Activated T-cell treated with anti-CD3 and anti-CD28 coated beads, Interleukin-2, amount 50 U/mL, for 48 hours (primary cell): ENCODE measurements around the gene PCDHB12.
"Not testable (repeated sequence)": the region's sequence is repeated elsewhere in the genome, so short reads cannot be mapped to it uniquely, and the experiment has no call there.

Experiments used
- DNase-seq, 2 experiments: peaks; one replicate each; pipeline ENCODE4 v3.0.0-alpha.2; 2020

PCDHB12 gene

DNA sequence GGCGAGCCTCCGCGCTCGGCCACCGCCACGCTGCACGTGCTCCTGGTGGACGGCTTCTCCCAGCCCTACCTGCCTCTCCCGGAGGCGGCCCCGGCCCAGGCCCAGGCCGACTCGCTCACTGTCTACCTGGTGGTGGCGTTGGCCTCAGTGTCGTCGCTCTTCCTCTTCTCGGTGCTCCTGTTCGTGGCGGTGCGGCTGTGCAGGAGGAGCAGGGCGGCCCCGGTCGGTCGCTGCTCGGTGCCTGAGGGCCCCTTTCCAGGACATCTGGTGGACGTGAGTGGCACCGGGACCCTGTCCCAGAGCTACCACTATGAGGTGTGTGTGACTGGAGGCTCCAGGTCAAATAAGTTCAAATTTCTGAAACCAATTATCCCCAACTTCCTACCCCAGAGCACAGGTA lies 2.3 kb downstream of the PCDHB12 start:
- not testable (repeated sequence) for DNase-seq

DNA sequence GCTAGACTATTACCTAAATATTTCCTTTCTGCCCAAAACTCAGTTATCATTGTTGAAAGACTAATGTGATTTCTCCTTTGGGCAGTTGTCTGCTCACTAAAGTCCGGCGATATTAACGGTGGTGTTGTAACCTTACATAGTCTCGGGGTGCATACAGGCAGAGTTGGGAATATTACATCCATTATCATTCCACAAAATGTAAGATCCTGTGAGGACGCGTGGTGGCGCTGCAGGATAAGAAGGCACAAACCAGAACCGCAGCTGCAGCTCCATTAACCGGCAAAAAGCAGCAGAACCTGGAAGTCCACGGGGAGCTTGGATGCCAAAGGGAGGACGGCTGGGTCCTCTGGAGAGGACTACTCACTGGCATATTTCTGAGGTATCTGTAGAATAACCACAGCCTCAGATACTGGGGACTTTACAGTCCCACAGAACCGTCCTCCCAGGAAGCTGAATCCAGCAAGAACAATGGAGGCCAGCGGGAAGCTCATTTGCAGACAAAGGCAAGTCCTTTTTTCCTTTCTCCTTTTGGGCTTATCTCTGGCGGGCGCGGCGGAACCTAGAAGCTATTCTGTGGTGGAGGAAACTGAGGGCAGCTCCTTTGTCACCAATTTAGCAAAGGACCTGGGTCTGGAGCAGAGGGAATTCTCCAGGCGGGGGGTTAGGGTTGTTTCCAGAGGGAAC lies 5.3 kb downstream of the PCDHB12 start, which contains the start of gene PCDHB13:
Gene PCDHB13, plus strand, starts transcription at position 264 of the 684 bp plus-strand sequence. Its CDS starts 205 bp downstream, at position 469.
- peak in 1 of 2 experiments; percentile 28 for DNase-seq

DNA sequence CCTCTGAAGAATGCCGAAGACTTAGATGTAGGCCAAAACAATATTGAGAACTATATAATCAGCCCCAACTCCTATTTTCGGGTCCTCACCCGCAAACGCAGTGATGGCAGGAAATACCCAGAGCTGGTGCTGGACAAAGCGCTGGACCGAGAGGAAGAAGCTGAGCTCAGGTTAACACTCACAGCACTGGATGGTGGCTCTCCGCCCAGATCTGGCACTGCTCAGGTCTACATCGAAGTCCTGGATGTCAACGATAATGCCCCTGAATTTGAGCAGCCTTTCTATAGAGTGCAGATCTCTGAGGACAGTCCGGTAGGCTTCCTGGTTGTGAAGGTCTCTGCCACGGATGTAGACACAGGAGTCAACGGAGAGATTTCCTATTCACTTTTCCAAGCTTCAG lies 6.1 kb downstream of the PCDHB12 start:
- DNase-seq: not testable (repeated sequence)

DNA sequence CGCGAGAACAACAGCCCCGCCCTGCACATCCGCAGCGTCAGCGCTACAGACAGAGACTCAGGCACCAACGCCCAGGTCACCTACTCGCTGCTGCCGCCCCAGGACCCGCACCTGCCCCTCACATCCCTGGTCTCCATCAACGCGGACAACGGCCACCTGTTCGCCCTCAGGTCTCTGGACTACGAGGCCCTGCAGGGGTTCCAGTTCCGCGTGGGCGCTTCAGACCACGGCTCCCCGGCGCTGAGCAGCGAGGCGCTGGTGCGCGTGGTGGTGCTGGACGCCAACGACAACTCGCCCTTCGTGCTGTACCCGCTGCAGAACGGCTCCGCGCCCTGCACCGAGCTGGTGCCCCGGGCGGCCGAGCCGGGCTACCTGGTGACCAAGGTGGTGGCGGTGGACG lies 7.0 kb downstream of the PCDHB12 start:
- not testable (repeated sequence) for DNase-seq

DNA sequence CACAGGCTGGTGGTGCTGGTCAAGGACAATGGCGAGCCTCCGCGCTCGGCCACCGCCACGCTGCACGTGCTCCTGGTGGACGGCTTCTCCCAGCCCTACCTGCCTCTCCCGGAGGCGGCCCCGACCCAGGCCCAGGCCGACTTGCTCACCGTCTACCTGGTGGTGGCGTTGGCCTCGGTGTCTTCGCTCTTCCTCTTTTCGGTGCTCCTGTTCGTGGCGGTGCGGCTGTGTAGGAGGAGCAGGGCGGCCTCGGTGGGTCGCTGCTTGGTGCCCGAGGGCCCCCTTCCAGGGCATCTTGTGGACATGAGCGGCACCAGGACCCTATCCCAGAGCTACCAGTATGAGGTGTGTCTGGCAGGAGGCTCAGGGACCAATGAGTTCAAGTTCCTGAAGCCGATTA lies 7.5 kb downstream of the PCDHB12 start:
- DNase-seq: not testable (repeated sequence)

DNA sequence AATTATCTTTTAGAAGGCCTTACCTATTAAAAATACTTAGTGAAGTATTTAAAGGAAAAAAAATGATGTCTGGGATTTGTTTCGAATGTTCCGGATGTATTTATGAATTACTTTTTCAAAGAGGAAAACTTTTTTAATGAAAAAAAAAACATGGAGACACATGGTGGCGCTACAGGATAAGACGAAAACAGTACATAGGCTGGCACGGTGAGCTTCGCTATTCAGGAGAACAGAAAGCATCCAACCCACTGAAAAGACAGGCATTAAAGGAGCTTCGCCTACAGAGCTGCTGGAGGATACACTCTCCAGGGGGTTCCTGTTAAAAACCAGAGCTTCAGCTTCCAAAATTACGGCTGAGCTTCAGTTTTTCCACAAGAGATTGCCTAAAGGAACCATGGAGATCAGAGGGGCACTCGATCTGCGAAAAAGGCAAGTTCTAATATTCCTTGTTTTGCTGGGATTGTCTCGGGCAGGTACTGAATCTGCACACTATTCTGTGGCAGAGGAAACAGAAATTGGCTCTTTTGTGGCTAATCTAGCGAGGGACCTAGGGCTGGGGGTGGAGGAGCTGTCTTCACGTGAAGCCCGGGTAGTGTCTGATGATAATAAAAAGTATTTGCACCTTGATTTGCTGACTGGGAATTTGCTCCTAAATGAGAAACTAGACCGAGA lies 14.7 kb downstream of the PCDHB12 start, which contains the start of gene PCDHB14:
Gene PCDHB14, plus strand, starts transcription at position 232 of the 672 bp plus-strand sequence. Its CDS starts 163 bp downstream, at position 395.
- no peak for DNase-seq

DNA sequence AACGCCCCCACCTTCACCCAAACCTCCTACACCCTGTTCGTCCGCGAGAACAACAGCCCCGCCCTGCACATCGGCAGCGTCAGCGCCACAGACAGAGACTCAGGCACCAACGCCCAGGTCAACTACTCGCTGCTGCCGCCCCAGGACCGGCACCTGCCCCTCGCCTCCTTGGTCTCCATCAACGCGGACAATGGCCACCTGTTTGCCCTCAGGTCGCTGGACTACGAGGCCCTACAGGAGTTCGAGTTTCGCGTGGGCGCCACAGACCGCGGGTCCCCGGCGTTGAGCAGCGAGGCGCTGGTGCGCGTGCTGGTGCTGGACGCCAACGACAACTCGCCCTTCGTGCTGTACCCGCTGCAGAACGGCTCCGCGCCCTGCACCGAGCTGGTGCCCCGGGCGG lies 16.3 kb downstream of the PCDHB12 start:
- not testable (repeated sequence) for DNase-seq

DNA sequence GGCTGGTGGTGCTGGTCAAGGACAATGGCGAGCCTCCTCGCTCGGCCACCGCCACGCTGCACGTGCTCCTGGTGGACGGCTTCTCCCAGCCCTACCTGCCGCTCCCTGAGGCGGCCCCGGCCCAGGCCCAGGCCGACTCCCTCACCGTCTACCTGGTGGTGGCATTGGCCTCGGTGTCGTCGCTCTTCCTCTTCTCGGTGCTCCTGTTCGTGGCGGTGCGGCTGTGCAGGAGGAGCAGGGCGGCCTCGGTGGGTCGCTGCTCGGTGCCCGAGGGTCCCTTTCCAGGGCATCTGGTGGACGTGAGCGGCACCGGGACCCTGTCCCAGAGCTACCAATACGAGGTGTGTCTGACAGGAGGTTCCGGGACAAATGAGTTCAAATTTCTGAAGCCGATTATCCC lies 16.9 kb downstream of the PCDHB12 start:
- not testable (repeated sequence) for DNase-seq

DNA sequence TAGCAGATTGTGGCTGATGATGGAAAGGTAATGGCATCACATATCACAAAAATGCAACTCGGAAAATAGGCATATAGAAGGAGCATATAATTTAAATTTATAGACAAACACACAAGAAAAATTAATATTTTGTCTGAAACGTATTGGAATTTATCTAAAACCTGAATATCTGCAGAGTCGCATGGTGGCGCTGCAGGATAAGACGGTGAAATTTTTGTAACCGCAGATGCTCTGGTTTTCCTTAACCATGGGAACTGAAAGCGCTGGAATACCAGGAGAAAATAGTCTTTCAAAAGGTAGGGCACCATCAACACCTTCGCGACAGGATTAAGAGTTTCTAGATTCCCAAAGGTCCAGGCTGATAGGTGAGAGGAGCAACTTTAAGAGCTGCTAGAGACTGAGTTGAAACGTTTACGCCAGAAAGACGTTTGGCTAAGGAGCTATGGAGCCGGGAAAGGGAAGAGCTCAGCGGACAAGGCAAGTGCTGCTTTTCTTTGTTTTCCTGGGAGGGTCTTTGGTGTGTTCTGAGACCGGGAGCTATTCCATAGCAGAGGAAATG lies 25.7 kb downstream of the PCDHB12 start:
- no peak for DNase-seq

DNA sequence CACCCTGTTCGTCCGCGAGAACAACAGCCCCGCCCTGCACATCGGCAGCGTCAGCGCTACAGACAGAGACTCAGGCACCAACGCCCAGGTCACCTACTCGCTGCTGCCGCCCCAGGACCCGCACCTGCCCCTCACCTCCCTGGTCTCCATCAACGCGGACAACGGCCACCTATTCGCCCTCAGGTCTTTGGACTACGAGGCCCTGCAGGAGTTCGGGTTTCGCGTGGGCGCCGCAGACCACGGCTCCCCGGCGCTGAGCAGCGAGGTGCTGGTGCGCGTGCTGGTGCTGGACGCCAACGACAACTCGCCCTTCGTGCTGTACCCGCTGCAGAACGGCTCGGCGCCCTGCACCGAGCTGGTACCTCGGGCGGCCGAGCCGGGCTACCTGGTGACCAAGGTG lies 27.4 kb downstream of the PCDHB12 start:
- DNase-seq: not testable (repeated sequence)

DNA sequence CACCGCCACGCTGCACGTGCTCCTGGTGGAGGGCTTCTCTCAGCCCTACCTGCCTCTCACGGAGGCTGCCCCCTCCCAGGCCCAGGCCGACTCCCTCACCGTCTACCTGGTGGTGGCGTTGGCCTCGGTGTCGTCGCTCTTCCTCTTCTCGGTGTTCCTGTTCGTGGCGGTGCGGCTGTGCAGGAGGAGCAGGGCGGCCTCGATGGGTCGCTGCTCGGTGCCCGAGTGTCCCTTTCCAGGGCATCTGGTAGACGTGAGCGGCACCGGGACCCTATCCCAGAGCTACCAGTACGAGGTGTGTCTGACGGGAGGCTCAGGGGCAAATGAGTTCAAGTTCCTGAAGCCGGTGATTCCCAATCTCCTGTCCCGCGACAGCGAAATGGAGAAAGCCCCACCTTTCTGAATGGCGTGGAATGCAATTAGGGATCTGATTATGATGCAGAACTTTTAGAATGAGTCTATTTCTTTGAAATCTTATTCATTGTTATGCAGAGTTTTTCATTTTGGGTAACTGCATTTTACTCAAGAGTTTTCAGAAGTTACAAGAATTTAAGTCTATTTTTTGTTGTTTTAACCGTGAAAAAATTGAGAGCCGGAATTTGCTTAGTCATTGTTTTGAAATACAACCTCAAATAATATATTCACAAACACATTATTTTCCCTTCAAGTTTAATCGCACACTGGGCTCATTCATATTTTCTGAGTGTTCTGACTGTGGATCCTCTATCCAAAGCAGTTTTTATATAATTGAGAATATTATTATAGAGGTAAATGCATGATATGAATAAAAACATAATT lies 28.2 kb downstream of the PCDHB12 start:
- no peak for DNase-seq

DNA sequence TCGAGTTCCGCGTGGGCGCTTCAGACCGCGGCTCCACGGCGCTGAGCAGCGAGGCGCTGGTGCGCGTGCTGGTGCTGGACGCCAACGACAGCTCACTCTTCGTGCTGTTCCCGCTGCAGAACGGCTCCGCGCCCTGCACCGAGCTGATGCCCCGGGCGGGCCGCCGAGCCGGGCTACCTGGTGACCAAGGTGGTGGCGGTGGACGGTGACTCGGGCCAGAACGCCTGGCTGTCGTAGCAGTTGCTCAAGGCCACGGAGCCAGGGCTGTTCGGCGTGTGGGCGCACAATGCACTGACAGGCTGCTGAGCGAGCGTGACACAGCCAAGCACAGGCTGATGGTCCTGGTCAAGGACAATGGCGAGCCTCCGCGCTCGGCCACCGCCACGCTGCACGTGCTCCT lies 33.0 kb downstream of the PCDHB12 start:
- no peak for DNase-seq

DNA sequence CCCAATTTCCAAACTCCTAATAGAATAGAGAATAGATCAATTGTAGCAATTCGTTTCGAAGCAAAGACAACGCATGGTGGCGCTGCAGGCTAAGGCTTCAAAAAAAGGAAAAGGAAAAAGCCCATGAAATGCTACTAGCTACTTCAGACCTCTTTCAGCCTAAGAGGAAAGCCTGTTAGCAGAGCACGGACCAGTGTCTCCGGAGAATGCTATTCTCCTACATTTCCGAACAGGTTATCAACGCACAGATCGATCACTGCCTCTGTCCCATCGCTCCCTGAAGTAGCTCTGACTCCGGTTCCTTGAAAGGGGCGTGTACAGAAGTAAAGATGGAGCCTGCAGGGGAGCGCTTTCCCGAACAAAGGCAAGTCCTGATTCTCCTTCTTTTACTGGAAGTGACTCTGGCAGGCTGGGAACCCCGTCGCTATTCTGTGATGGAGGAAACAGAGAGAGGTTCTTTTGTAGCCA lies 36.8 kb downstream of the PCDHB12 start, which contains the start of gene PCDHB15:
Gene PCDHB15, plus strand, starts transcription at position 146 of the 468 bp plus-strand sequence. Its CDS starts 184 bp downstream, at position 330.
- peak in 1 of 2 experiments; percentile 25 for DNase-seq

DNA sequence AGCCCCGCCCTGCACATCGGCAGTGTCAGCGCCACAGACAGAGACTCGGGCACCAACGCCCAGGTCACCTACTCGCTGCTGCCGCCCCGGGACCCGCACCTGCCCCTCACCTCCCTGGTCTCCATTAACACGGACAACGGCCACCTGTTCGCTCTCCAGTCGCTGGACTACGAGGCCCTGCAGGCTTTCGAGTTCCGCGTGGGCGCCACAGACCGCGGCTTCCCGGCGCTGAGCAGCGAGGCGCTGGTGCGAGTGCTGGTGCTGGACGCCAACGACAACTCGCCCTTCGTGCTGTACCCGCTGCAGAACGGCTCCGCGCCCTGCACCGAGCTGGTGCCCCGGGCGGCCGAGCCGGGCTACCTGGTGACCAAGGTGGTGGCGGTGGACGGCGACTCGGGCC lies 38.5 kb downstream of the PCDHB12 start:
- not testable (repeated sequence) for DNase-seq

DNA sequence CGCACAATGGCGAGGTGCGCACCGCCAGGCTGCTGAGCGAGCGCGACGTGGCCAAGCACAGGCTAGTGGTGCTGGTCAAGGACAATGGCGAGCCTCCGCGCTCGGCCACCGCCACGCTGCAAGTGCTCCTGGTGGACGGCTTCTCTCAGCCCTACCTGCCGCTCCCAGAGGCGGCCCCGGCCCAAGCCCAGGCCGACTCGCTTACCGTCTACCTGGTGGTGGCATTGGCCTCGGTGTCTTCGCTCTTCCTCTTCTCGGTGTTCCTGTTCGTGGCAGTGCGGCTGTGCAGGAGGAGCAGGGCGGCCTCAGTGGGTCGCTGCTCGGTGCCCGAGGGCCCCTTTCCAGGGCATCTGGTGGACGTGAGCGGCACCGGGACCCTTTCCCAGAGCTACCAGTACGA lies 38.9 kb downstream of the PCDHB12 start:
- DNase-seq: not testable (repeated sequence)

DNA sequence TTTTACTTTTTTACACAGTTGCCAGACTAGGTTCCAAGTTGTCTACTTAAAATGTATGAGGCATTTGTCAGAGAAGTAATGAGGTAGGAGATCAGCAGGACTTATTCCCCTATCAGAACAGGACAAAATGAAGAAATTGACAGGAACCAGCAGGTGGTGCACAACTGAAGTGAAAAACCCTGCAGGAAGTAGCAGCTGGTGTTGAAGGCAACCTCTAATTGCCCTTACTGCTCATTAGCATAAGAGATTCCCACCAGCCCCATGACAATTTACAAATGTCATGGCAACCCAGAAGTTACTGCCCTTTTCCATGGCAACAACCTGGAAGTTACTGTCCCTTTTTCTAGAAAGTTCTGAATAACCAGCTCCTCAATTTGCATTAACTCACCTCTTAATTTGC lies 42.1 kb downstream of the PCDHB12 start:
- DNase-seq: no peak

DNA sequence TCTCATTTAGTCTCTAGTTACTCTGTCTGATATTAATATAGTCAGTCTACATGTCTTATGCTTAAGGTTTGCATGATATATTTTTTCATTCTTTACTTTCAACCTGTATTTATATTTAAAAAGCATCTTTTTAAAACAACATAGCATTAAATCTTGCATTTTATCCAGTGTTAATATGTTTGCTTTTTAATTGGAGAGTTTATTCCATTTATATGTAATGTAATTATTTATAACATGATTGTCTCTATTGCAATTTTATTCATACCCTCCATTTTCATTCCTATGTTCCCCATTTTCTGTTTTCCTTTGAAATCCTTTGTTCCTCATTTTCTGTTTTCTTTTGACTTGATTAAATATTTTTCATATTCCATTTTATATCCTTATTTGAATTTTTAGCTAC lies 49.9 kb downstream of the PCDHB12 start:
- DNase-seq: no peak

DNA sequence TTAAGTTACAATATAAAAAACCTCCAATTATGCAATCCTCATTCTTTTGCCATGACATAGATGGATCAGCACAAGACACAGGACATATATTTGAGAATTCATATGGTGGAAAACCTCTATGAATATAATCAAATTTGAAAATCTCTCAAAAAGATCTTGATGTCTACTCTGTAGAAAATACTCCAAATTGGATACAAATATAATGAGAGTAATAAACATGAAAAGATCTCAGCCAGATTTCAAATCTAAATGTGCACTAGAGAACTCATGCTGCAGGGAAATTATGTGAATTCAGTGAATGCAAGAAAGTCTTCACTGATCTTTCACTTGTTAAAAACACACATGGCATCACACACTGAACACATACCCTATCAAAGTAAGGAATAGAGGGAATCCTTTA lies 50.4 kb downstream of the PCDHB12 start:
- no peak for DNase-seq

DNA sequence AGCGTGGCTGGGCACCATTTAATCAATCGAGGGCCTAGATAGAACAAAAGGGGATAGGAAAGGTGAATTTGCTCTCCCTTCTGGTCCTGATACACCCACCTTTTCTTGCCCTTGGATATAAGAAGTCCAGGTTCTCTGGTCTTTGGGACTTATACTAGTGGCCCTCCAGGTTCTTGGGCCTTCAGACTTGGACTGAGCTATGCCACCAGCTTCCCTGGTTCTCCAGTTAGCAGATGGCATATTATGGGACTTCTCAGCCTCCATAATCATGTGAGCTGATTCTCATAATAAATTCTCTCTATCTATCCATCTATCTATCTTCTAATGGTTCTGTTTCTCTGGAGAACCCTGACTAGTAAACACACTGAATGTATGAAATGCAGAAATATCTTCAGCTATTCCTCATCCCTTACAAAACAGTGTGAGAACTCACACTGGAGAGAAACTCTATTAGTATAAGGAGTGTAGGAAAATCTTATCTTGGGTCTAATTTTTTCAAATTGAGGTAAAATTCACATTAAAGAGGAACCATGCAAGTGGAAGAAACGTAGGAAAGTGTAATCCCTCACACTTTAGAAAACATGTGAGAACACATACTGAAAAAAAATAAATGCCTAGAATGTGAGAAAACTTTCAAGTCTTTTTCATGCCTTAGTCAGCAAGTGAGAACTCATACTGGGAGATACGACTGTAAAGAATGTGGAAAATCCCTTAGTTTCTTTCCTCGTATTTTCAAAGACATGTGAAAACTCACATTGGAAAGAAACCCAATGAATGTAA lies 52.1 kb downstream of the PCDHB12 start:
- DNase-seq: no peak

DNA sequence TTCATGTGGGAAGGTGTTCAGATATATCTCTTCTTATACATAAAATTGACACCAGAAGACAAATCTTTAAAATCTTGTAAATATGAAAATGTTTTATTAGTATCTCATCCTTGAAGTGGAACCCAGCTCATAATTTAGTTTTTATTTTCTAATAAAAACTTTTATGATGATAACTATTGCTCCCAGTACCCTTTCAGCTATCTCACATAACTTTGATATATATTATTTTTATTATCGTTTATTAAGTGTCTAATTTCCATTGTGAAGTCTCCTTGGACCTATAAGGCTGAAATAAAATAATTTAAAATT lies 52.7 kb downstream of the PCDHB12 start:
- no peak for DNase-seq
